Measurements from ENCODE around the gene ENTPD6.

DNA sequence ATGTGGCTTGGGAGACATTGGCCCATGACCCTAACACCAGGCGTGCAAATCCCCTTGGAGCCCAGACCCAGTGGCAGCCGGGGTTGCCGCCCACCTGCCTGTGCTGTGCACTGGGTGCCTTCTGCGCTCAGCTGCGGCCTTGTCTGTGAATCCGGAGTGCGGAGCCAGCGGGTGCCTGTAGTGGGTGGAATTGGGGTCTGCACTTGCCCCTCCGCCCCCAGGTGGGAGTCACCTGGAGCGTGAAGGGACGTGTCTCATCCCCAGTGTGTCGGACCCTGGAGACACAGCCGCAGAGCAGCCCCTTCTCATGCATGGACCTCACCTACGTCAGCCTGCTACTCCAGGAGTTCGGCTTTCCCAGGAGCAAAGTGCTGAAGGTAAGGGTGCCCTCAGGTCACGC lies 29.4 kb downstream of the ENTPD6 start:
- no peak for TF ChIP-seq POLR2A (IDR thresholded peaks at IDR 0.05; ENCODE audit: low read depth, low read length)
- no peak for TF ChIP-seq POLR2AphosphoS5 (IDR thresholded peaks at IDR 0.05; ENCODE audit: low read depth, low read length)
- no peak for TF ChIP-seq SPI1 (IDR thresholded peaks at IDR 0.05; ENCODE audit: low read depth, low read length)
- TF ChIP-seq TAF1 (IDR thresholded peaks at IDR 0.05; ENCODE audit: low read depth, low read length): no peak
- TF ChIP-seq PAX5 (IDR thresholded peaks at IDR 0.05; ENCODE audit: insufficient read depth, low read length, severe bottlenecking): no peak
